GM12891 (cell line): ENCODE data around the gene LENG8.

ENCODE experiments used
- DNase-seq: peaks from one replicate; pipeline ENCODE4 v3.0.0; 2011; ENCODE audit warnings: low spot score; ENCODE audit not compliant: insufficient read length
- FAIRE-seq: peaks from 2 replicates; lab custom pipeline; 2011; peaks lifted over from hg19 to GRCh38; lab: Jason Lieb, UNC
- PAX5 ChIP-seq: IDR thresholded peaks from 2 replicates; pipeline ENCODE4 v1.6.1; 2011; ENCODE audit warnings: low read length, moderate library complexity, mild to moderate bottlenecking; ENCODE audit not compliant: insufficient read depth, severe bottlenecking
- POLR2A ChIP-seq: IDR thresholded peaks from 2 replicates; pipeline ENCODE4 v1.6.1; 2011; ENCODE audit warnings: low read depth, low read length, control low read depth
- POLR2AphosphoS5 ChIP-seq: IDR thresholded peaks from 2 replicates; pipeline ENCODE4 v1.6.1; 2011; ENCODE audit warnings: low read depth, low read length, control low read depth
- POU2F2 ChIP-seq: IDR thresholded peaks from 2 replicates; pipeline ENCODE4 v1.6.1; 2011; ENCODE audit warnings: low read depth, mild to moderate bottlenecking, control low read depth, low read length, moderate library complexity
- SPI1 ChIP-seq: IDR thresholded peaks from 2 replicates; pipeline ENCODE4 v1.6.1; 2011; ENCODE audit warnings: low read depth, low read length, control low read depth
- TAF1 ChIP-seq: IDR thresholded peaks from 2 replicates; pipeline ENCODE4 v1.6.1; 2011; ENCODE audit warnings: low read depth, low read length, control low read depth

The LENG8 gene

GRCh38 chr19:54415208-54415900 lies 33.6 kb upstream of the LENG8 start, which contains the start of gene TTYH1:
Gene TTYH1 (plus strand): TSS chr19:54415464. CDS start chr19:54415553, 89 bp downstream.
- FAIRE-seq: no peak
- TF ChIP-seq POLR2A (no peak), TAF1 (no peak), POU2F2 (no peak), PAX5 (no peak), SPI1 (no peak), POLR2AphosphoS5 (no peak)
- DNase-seq: peak; percentile 75

GRCh38 chr19:54415901-54416673 lies 32.9 kb upstream of the LENG8 start:
- DNase-seq (no peak), FAIRE-seq (no peak)
- no peak for TF ChIP-seq POU2F2
- TF ChIP-seq POLR2A: no peak
- TF ChIP-seq POLR2AphosphoS5: no peak
- TF ChIP-seq TAF1: no peak
- TF ChIP-seq SPI1: no peak
- TF ChIP-seq PAX5: no peak

GRCh38 chr19:54416695-54417491 lies 32.1 kb upstream of the LENG8 start:
- DNase-seq (no peak), FAIRE-seq (no peak)
- TF ChIP-seq PAX5: no peak
- TF ChIP-seq POLR2A: no peak
- no peak for TF ChIP-seq SPI1
- TF ChIP-seq TAF1: no peak
- no peak for TF ChIP-seq POLR2AphosphoS5
- TF ChIP-seq POU2F2: no peak

- peak; percentile 77 for FAIRE-seq
- no peak for DNase-seq
- TF ChIP-seq POU2F2: no peak
- TF ChIP-seq TAF1: no peak
- no peak for TF ChIP-seq SPI1
- TF ChIP-seq POLR2AphosphoS5: no peak
- no peak for TF ChIP-seq POLR2A
- TF ChIP-seq PAX5: no peak
Observed at GRCh38 chr19:54418030-54418929, 30.7 kb upstream of the LENG8 start.

GRCh38 chr19:54418930-54419800 lies 29.8 kb upstream of the LENG8 start:
- DNase-seq (no peak), FAIRE-seq (no peak)
- no peak for TF ChIP-seq TAF1
- peak; percentile 19; the same call in 1 of the 2 replicates for TF ChIP-seq SPI1

- no peak for FAIRE-seq
- DNase-seq: no peak
- no peak for TF ChIP-seq POLR2AphosphoS5
- no peak for TF ChIP-seq SPI1
- no peak for TF ChIP-seq TAF1
- no peak for TF ChIP-seq POLR2A
- TF ChIP-seq PAX5: no peak
- TF ChIP-seq POU2F2: no peak
Observed at GRCh38 chr19:54420068-54420382, 29.0 kb upstream of the LENG8 start.

- DNase-seq (no peak), FAIRE-seq (no peak)
Observed at GRCh38 chr19:54420383-54421168, 28.4 kb upstream of the LENG8 start.

GRCh38 chr19:54421169-54421516 lies 27.9 kb upstream of the LENG8 start:
- DNase-seq (no peak), FAIRE-seq (no peak)
- TF ChIP-seq SPI1 (no peak), PAX5 (no peak), TAF1 (no peak), POU2F2 (no peak), POLR2A (no peak), POLR2AphosphoS5 (no peak)

More at GRCh38 chr19:54420383-54421168, 28.4 kb upstream of the LENG8 start:
- TF ChIP-seq POU2F2: no peak
- TF ChIP-seq SPI1: no peak
- no peak for TF ChIP-seq PAX5
- TF ChIP-seq POLR2A: no peak
- no peak for TF ChIP-seq TAF1
- no peak for TF ChIP-seq POLR2AphosphoS5
